Measurements from ENCODE around the gene CTNNBIP1.
"Not testable (repeated sequence)": the region's sequence is repeated elsewhere in the genome, so short reads cannot be mapped to it uniquely, and the experiment has no call there.

The CTNNBIP1 gene

GRCh38 chr1:9825093-9826074 lies 84.7 kb downstream of the CTNNBIP1 start:
- peak; percentile 33 for DNase-seq

- DNase-seq: no peak
Measured at GRCh38 chr1:9824702-9825089, 85.4 kb downstream of the CTNNBIP1 start.

- peak; percentile 91 for DNase-seq
Measured at GRCh38 chr1:9823943-9824701, 85.9 kb downstream of the CTNNBIP1 start, which contains the start of gene CLSTN1. TSS of gene CLSTN1 (minus strand) at chr1:9823965. CDS start at chr1:9823733, 232 bp downstream.

GRCh38 chr1:9823693-9823942 lies 86.5 kb downstream of the CTNNBIP1 start:
- no peak for DNase-seq

- DNase-seq: peak; percentile 32
Measured at GRCh38 chr1:9822897-9823692, 87.0 kb downstream of the CTNNBIP1 start.

GRCh38 chr1:9822490-9822889 lies 87.6 kb downstream of the CTNNBIP1 start:
- DNase-seq: no peak

GRCh38 chr1:9821710-9822109 lies 88.4 kb downstream of the CTNNBIP1 start:
- no peak for DNase-seq

- no peak for DNase-seq
Measured at GRCh38 chr1:9820521-9820920, 89.5 kb downstream of the CTNNBIP1 start.

- DNase-seq: no peak
Measured at GRCh38 chr1:9817734-9818133, 92.3 kb downstream of the CTNNBIP1 start.

- DNase-seq: no peak
Measured at GRCh38 chr1:9816199-9816598, 93.9 kb downstream of the CTNNBIP1 start.

- DNase-seq: no peak
Measured at GRCh38 chr1:9815150-9815549, 94.9 kb downstream of the CTNNBIP1 start.

GRCh38 chr1:9814619-9815018 lies 95.5 kb downstream of the CTNNBIP1 start:
- no peak for DNase-seq

GRCh38 chr1:9811239-9811966 lies 98.7 kb downstream of the CTNNBIP1 start:
- DNase-seq: no peak

GRCh38 chr1:9809100-9809510 lies 101.0 kb downstream of the CTNNBIP1 start:
- no peak for DNase-seq

- no peak for DNase-seq
Measured at GRCh38 chr1:9808459-9808858, 101.6 kb downstream of the CTNNBIP1 start.

- no peak for DNase-seq
Measured at GRCh38 chr1:9807541-9807940, 102.5 kb downstream of the CTNNBIP1 start.

- not testable (repeated sequence) for DNase-seq
Measured at GRCh38 chr1:9805972-9806371, 104.1 kb downstream of the CTNNBIP1 start.

GRCh38 chr1:9805006-9805508 lies 105.0 kb downstream of the CTNNBIP1 start:
- no peak for DNase-seq

GRCh38 chr1:9803003-9803918 lies 106.8 kb downstream of the CTNNBIP1 start:
- DNase-seq: not testable (repeated sequence)

GRCh38 chr1:9801909-9802308 lies 108.2 kb downstream of the CTNNBIP1 start:
- DNase-seq: no peak
